Activated CD4-positive, alpha-beta T cell treated with anti-CD3 and anti-CD28 coated beads, Interleukin-2, Interleukin-6, amounts not matched to agents 100 ng/mL and 50 ng/mL, durations not matched to agents 16 hours and 8 hours (primary cell): ENCODE results near the gene RAPGEF4.

Source experiments
- DNase-seq: peaks from one replicate; pipeline ENCODE4 v3.0.0-alpha.2; 2020

Gene RAPGEF4

DNA sequence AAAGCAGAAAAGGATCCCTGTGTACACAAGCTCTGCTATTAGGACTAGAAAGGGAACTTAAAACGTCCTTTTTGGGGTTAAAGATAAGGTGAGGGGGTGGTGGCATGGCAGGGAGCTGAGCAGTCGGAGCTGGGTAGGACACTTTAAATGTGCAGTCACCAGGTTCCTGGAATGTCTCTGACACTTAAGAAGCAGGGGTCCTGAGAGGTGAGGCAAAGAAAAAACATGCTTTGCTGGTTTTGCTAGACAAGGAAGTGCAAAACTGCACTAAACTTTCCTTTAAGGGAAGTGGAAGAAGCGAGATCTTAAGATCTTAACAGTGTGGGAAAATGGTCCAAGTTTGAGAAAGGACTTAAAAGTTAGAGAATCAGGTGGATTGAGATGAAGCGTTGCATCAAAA, 240.5 kb downstream of the RAPGEF4 start:
- DNase-seq, result no peak

- DNase-seq, result no peak
Observed at GRCh38 chr2:172976816-172977215, 241.2 kb downstream of the RAPGEF4 start.

DNA sequence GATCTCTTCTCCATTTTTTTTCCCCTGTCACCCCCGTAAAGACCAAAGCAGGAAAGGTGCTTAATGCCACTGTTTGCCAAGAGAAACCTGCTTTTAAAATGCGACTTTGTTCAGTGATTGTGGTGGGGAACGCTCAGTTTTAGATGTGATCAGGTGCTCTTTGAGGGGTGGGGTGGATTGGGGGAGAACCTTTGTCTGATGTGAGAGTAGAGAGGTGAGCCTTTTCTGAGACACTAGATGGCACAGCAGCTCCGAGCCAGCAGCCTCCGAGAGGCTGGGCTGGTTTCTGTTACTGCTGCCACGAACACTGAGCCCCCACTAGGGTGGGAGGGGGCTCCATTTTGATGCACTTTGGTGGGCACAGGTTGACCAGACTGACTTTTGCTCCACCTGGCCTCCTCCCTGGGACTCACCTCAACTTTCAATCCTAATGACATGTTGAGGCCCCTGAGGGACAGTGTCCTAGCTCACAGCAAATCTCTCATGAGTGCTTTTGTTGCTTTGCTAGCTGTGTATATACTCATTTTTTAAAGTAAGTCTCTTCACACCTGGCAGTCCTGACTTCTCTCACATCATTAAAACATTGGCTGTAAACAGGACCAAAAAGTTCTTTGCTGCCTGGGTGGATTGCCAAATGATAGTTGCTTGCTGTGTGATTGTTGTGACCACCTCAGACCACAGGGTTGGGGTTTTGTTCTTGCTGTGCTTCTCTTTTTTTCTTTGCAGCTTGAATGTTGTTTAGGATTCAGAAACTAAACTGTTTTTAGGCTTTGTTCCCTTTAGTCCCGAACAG, 241.8 kb downstream of the RAPGEF4 start:
- DNase-seq, result no peak

GRCh38 chr2:172978063-172978383, 242.4 kb downstream of the RAPGEF4 start:
- DNase-seq, result no peak

GRCh38 chr2:172985139-172985892, 249.7 kb downstream of the RAPGEF4 start:
- DNase-seq, result peak; percentile 11

DNA sequence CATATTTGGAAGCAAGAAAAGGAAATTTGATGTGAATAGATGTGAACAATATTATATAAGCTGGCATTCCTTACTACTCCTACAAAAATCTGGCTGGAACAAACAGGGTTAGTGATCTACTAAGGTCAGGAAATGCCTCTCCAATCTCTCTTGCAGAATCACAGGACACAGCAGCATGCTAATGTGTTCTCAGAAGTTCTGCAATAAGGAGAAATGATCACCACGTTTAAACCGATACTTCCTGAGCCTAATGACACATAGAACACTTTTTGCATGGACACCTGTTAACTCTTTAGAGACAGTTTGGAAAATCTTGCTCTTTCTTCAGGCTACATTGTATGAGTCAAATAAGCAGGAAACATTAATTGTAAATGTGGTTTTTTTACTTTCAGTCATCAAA, 250.4 kb downstream of the RAPGEF4 start:
- DNase-seq, result peak; percentile 20

DNA sequence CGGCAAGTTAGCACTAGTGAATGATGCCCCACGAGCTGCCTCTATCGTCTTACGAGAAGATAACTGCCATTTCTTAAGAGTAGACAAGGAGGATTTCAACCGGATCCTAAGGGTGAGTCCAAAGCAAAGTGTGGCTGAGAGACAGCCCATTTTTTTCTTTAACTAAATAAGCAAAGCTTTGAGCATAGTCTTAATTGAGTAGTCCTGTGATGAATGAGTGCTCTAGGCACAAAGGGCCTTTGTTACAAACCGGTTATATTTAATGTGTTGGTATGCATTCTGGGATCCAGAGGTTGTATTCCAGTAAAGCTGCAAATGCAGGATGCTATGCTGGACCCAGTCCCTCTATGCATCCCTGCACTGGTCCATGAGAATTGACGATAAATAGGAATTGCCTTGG, 253.1 kb downstream of the RAPGEF4 start:
- no peak for DNase-seq

GRCh38 chr2:172991031-172991430, 255.4 kb downstream of the RAPGEF4 start:
- DNase-seq, result no peak

GRCh38 chr2:172993139-172993538, 257.5 kb downstream of the RAPGEF4 start:
- no peak for DNase-seq

DNA sequence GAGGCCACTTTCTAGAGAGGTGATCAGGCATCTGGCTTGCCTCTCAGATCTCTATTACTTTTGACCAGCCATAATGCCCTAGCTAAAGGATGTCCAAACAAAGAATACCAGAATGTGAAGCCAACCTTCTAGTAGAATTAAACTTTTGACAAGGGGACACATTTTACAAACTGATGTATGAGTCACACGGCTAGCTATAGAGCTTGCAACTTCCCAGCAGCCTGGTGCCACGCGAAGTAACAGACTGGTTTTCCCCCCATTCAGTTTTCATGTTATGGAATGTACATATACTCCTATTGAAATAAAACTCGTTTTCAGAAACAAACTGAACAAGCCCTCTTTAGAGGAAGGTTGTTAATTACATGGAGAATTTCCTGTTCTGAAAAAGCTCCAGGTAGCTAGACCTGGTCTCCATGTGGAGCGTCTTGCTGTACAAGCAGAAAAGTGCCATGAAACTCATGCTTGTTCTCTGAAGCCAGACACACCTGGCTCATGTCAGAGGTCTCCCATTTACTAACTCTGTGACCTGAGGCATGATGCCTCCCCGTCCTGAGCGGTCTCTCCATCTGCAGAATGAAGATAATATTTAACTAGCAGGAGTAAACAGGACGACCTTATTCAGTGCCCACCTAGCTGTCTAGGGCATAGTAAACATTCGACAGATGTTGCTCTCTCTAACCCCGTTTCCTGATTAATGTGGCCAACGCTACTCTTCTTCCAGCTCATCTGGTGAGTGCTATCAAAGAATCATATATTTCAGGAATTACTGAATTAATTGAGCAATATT, 258.5 kb downstream of the RAPGEF4 start:
- no peak for DNase-seq

DNA sequence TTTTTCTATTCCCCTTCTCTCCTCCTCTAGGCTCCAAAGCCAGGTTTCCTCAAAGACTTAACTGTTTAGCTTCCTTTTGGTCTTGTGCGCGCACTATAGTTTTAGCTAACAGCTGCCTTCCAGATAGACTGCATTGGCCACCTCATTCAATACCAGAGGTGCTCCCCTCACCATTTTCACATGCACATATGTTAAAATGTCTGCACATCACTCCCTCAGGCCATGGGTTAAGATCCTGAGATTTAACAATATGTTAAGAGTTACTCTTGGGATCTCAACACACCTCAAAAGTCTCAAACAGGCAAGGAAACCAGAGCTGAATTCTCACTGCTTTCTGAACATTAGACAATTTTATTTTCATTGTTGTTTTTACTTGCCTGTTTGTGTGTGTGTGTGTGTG, 259.2 kb downstream of the RAPGEF4 start:
- no peak for DNase-seq

DNA sequence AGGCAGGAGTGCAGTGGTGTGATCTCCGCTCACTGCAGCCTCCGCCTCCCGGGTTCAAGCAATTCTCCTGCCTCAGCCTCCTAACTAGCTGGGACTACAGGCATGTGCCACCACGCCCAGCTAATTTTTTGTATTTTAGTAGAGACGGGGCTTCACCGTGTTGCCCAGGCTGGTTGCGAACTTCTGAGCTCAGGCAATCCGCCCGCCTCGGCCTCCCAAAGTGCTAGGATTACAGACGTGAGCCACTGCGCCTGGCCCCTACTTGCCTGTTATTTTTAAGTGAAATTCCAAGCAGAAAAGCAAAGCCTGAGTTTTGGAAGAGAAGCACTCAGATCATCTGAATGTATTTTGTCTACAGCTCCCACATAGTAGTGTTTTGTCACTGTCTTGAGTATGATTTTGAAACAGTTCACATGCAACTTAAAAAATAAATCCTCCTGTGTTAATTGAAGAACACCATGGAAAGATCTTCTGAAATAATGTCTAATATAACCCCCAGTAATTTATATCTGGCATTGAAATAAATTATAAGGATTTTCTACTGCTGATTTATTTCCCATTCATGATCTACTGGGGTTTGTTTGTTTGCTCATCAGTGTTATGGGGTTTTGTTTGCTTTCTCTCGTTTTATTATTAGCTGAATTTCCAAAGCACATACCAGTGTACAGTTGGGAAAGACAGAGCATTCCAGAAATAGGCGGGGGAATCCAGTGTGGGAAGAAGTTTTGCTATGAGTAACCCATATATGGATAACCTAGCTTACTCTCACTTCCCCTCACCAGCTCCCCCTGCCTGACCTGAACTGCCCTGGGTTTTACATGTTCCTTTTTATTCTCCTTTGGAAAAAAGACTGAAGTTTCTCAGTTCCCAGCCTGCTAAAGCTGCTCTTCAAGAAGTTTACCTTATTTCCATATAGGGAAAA, 259.9 kb downstream of the RAPGEF4 start:
- DNase-seq, result no peak

DNA sequence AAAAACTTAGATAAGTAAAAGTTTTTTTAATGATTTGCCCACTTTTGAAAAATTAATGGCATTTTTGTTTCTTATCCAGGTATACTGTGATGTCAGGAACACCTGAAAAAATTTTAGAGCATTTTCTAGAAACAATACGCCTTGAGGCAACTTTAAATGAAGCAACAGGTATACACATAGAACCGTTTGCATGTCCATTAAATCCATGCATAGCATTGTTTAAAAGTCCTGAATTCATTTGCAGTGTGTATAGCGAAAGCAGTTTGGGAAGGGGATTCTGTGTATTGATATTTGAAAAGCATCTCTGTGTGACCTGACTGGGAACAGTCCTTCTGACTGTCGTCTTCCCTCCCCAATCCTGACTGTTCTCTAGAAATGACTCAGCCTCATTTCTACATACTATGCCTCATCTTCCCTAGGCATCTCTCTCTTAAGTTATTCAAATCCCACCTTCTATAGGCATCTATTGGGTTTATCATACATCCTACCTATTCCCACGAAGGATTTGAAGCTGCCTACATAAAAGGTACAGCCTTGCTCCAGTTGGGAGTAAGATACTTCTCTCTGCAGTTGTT, 260.8 kb downstream of the RAPGEF4 start:
- DNase-seq, result no peak

- no peak for DNase-seq
Observed at GRCh38 chr2:172997031-172997430, 261.4 kb downstream of the RAPGEF4 start.

DNA sequence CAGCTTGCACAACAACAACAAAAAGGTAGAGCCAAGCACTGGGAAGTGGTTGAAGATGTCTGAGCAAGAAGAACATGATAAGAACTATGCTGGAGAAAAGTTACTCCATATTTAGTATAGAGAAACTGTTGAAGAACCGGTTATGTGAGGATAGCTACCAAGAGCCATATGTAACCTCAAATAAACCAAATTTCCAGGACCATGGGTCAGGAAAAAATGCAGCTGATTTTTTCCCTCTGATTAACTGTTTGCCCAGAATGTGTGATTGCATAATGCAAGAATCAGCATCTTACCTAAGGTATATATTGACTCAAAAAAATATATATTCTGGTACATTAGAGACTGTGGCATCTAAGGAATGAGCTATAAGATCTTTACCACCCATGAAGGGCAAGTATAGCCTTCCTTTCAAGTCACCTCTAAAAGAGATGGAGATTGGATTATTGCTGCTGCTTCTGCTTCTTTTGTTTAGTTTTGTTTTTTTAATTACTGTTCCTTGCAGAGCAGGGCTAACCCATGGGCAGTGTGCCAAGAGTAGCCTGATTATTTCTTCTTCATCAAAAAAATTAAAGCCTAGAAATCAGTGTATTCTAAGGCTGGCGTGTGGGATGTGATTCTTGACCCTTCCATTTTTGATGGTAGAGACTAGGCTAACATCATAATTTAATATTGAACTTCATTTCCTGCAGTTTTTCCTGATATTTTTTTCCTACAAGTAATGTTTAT, 263.1 kb downstream of the RAPGEF4 start:
- no peak for DNase-seq

- no peak for DNase-seq
Observed at GRCh38 chr2:172999641-173000386, 264.2 kb downstream of the RAPGEF4 start.

DNA sequence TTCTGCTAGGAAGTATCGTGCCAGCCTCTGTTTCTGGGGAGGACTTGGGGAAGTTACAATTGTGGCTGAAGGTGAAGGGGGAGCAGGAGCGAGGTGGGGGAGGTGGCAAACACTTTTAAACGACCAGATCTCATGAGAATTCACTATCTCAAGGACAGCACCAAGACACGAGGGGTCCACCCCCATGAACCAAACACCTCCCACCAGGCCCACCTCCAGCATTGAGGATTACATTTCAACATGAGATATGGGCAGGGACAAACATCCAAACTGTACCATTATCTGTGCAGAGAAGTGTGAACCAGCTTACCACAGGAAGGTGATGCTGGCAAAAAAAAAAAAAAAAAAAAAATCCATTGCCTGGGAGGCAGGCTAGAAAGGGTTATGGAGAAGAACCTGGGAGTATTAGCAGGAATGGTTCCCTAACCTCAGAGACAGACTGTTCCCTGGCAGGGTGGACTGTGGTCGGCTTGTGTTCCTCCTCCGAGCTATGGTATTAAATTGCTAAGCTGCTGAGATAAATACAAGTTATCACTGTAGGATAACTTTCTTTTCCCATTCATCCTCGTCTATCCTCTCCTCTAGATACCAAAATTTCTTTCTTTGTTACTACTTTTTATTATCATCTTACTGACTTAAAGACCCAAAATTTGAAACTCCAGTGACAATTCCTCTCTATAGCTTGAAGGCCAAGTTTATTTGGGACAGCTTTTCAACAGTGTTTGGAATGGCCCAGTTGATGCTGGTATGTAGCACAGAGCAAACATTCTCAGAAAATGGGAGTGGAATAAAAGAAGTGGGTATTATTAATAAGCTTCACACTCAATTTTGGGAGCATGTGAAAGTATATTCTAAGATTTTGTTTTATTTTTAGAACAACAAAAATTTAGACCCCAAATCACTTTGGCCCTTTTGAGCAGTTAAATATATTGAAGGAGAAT, 266.3 kb downstream of the RAPGEF4 start:
- DNase-seq, result no peak

- DNase-seq, result no peak
Observed at GRCh38 chr2:173002751-173003541, 267.3 kb downstream of the RAPGEF4 start.

DNA sequence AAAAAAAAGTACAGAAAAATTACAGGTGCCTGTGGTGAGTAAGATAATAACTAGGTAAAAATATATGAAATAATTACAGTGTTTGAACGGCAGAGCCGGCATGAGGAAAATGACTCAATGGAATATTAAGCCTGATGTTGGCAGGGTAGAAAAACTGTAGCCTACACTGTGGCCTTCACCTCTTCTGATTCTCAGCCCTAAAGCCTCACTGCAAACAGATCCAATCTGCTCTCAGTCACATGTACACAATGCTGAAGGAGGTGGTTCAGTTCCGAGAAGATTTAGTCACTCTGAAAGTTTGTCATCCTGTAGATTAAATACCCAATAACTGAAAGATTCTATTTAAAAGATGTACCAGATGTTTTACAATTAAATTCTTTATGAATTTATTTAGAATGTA, 273.1 kb downstream of the RAPGEF4 start:
- DNase-seq, result no peak
